Stimulated activated CD4-positive, alpha-beta T cell treated with anti-CD3 and anti-CD28 coated beads, Interleukin-12 subunit alpha, Interleukin-12 subunit beta, amount 100 ng/mL, for 48 hours (primary cell): ENCODE data around the gene CACNA1A.
A peak's percentile ranks its signal among the peaks of the same experiment; 100 is the strongest.

ENCODE experiments used
- DNase-seq, 3 donors: peaks; one replicate each; pipeline ENCODE4 v3.0.0-alpha.2; 2020; ENCODE audit warnings: low read depth in 2 of 3, low spot score in 1 of 3

Gene CACNA1A

DNA sequence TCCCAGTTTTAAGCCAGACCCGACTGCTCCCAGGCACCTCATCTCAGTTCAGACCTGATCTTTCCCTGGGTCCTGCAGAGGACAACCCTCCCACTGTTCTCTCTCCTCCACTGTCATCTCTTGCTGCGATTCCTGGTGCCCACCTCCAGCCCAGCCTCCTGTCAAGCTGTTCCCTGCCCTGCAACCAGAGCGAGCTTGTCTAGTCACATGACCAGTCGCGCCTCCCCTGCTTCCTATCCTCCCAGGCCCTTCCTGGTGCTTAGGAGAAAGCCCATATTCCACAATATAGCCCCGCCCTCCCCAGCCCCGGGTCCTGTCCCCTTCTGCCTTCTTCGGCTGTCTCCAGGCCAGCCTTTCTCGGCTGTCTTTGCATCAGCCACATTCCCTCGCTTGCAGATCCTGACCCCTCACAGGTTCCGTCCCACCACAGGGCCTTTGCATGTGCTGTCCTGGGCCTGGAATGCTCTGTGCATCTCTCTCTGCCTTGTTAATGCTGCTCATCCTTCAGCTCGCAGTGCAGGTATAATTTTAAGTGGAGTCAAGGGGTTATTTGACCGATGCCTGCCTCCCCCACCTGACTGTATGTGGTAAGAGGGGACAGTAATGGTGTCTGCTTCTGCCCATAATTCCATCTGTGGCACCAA, 267.3 kb downstream of the CACNA1A start:
- no peak for DNase-seq

DNA sequence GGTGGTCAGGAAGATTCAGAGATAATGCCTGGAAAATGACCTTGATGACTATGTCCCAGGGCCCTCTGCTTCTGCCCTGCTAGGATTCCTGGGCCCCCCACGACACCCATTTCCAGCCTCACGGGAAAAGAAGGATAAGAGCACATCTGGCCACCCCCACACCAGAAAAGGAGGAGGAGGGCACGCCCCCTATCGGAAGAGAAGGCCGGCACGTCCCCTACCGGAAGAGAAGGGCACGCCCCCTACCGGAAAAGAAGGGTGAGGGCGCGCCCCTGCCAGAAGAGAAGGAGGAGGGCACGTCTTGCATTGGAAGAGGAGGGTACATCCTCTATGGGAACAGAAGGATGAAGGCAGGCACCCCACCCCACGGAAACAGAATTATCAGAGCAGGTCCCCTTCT, 271.8 kb downstream of the CACNA1A start:
- DNase-seq, result peak; percentile 32 to 55 (median 55)

DNA sequence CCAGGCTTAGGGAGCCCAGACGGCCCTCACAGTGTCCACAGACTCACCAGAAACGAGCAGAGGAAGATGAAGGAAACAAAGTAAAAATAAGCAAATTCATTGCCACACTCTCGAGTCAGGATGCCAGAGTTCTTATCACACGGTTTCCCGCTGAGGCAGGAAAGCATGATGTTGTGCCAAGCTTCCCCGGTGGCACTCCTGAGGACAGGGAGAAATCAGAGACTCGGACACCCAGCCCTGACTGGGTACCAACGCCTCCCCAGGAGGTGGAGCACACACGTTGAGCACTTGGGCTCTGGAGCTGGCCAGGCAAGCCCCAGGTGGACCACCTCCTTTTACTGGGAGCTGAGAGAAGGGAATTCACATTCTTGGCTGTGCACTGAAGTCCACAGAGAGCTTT, 274.6 kb downstream of the CACNA1A start:
- DNase-seq, result no peak

DNA sequence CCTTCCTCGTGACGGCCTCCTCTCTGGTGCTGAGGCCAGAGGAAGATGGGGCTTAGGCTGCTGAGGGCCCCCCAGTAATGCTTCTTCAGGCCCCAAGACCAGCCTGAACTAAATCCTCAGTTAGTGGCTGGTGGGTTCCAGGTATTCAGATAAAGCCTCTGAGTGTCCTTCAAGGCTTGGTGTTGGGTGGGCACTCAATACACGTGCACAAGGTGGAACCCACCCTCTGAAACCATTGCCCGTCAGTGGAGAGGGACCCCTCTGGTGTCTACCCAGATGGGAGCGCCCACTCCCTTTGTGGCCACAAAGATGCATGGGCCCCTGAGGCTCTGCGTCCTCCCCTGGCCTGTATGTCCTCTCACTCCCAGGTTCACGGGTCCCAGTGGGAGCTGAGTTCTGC, 277.0 kb downstream of the CACNA1A start:
- DNase-seq, result no peak

DNA sequence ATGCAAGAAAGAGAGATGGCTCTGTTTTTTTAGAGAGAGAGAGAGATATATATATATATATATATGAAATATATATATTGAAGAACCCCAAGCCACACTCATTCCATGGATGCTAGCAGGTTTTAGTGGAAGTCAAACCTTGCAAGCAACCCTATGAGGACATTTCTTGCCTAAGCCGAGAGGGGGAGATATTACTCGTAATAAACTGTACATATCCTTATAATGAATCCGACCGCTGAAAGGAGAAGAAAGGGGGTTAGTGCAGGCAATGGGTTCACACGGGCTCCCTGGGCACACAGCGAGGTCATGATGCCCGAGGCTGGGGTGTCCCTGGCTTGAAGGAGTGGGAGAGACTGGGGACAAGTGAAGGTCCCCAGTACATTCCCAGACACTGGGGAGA, 277.7 kb downstream of the CACNA1A start:
- DNase-seq, result no peak

DNA sequence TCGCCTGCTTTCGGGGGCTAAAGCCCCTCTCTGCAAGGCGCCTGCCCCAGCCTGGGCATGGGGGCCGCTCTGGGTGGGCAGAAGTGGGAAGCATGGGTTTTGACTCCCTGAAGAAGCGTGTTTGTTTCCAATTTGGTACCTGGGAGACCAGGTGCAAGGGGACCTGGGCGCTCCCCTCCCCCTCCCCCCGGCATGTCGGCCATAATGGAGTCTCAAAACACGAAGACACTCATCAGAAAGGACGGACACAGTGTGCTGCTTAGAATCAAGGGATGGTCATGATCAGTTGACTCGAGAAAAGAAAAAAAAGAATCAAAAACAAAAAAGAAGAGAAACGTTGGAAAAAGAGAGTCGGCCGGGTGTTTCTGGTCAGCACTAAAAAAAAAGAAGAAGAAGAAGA, 279.3 kb downstream of the CACNA1A start:
- no peak for DNase-seq

DNA sequence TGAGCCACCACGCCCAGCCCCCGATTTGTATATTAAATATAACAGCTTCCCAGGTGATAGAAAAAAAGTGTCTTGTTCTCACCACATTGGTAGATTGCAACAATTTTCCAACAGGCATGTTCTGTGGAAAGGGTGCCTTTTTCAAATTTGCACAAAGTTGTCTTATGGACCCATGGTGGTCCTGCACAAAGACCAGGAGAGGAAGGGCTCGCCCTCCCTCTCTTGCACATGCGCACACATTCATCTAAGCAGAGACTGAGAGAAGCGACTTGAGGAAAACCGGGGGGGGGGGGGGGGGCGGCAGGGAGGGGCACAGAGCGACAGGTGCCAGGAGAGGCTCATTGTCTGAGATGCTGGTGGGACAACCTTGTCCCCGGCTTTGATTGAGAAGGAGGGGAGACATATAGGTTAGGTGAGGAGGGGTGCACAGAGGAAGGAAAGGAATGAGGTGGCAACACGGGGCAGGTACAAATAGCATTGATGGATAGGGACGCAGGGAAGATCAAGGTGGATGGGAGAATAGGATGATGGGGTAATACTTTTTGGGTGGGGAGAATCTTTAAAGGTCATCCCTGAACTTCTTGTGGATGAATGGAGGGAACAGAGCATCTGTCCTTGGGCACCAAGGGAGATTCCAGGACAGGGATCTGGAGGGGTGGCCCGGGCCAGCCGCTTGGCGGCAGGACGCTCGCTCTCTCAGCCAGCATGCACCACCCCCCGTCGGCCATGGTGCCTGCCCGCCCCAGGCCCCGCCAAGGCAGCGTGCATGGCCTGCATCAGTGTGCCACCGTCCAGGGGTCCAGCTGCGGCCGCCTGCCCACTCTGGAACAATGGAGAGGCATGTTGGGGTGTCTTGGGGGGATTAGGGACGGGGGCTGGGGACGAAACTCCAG, 280.1 kb downstream of the CACNA1A start:
- DNase-seq, result no peak

DNA sequence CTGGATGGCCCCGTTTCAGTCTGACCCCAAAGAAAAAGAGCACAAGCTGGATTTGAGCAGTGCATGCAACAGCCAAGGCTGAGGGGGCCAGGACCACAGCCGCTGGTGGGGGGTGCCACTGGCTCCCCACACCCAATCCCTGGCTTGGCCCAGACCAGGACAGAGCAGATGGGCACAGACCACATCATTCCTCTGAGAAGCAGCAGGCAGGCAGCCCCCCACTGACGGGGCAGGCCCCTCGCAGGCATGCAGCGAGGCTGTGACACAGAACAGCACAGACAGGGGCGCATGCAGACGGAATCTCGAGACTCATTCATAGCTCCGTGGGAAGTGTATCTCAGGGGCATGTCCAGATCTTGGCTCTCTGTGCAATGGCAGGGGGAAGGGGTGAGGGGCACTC, 281.2 kb downstream of the CACNA1A start:
- no peak for DNase-seq

DNA sequence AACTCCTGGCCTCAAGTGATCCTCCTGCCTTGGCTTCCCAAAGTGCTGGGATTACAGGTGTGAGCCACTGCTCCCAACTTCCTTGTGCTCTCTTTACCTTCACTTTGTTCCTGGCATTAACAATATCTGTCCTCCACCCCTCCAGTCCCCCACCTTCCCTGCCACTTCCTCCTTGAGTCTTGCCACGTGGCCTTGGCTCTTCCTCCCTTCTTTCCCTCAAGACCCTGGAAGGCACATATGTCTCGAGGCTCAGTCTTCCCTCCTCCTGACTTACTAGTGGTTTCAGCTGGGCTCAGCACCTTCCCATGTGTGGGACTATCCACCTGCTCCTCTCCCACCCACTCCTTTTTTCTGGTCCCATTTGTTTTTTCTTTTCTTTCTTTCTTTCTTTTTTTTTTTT, 285.4 kb downstream of the CACNA1A start:
- no peak for DNase-seq

DNA sequence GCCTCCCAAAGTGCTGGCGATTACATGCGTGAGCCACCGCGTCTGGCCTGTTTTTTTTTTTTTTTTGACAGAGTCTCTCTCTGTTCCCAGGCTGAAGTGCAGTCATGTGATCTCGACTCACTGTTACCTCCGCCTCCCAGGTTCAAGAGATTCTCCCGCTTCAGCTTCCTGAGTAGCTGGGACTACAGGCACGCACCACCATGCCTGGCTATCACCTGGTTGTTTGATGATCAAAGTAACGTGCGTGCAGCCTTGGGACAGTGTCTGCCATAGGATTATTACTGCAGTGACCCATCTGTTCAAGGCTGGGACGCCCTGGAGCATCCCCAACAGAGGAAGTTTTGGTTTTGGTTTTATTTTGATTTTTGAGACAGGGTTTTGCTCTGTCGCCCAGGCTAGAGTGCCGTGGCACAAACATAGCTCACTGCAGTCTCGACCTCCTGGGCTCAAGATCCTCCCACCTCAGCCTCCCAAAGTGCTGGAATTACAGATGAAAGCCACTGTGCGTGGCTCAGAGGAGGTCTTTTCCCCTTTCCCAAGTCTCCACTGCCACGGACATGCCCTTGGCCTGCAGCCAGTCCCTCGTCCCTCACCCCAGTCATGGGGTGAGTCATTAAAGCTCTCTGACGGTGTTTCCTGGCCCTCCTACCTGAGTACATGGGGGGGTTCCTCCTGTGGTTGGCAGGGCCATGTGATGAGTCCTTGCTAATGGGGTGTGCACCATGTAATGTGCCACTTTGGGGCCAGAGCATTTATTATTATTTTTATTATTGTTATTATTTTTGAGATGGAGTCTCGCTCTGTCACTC, 290.5 kb downstream of the CACNA1A start:
- no peak for DNase-seq

DNA sequence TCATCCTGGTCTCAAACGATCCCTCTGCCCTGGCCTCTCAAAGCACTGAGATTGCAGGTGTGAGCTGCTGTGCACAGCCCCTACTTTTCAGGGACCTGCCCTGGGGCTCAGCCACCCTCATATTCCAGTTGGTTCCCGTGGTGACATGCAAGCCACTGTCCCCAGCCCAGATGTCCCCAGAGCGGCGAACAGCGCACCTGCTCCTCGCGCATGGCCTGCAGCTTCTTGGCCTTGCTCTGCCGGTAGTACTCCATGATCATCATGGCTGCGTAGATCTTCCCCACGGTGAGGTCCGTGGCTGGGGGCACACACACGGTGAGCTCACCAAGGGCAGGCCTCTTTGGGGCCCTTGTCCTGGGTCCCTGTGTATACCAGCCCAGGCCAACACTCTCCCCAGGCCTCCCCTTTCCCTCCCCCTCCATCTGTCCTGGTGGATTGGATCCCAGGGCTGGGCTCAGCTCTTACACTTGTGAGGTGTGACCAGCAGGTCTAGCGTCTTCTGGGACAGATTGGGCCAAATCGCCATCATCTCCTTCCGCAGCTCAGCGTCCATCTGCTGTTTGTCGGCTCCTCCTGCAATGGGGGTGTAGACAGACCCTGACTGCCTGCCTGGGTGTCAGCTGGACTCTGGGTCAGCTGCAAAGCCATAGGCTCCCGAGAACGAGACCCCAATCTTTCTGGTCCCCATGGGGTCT, 292.1 kb downstream of the CACNA1A start:
- no peak for DNase-seq

DNA sequence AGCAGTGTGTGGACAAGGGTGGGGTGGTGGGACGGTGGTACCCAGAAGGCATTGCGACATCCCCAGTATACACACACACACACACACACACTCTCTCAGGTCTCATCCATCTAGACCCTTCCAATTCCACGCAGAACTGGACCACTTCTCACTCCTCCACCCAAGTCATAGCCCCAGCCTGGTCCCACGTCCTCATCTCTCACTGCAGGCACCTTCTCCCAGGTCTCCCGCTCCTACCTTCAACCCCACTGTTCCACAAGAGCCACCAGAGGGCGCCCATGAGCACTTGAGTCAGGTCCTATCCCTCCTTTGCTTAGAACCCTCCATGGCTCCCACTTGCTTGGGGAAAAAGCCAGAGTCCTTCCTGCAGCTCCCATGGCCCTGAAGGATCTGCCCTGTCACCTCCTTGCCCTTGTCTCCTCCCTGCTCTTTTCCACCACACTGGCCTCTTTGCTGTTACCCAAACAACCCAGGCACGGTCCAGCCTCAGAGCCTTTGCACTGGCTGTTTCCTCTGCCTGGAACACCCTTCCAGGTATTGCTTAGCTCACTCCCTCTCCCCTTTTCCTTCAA, 293.4 kb downstream of the CACNA1A start:
- DNase-seq, result peak; percentile 72 to 76 (median 73)

DNA sequence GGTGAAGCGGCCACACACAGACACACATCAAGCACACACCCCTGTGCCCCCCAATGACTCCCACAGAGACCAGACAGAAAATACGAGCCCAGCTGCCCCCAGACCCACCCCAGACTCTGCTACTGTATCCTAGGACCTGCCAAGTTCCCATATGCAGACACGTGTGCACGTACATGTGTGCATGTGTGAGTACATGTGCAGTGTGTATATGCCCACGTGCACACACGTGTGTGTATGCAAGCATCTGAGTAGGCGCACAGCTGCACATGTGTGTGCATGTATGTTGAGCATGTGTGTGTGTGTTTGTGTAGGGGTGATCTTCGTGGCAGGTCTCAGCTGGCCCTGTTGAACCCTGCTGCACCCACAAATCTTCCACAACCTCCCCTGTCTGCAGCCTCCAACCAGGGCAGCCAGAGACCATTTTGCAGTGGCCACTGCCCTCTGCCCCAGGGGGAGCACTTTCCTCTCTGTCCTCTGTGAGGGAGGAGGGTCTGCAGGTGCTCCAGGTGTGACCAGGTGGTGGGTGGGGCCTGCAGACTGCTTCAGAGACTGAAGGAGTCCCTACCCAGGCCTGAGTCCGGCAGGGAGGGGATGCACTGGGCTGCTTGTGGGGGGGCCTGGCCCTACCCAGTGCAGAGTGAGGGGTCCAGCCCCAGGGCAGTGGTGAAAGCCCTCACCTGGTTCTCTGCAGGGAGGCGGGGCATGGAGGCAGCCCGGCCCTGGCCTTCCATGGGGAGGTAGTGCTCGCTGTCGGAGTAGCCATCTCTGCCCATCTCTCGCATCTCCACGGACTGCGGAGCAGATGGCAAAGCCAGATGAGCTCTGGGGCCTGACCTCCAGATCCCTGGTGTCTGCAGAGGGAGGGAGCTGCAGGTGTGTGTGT, 294.6 kb downstream of the CACNA1A start:
- no peak for DNase-seq

DNA sequence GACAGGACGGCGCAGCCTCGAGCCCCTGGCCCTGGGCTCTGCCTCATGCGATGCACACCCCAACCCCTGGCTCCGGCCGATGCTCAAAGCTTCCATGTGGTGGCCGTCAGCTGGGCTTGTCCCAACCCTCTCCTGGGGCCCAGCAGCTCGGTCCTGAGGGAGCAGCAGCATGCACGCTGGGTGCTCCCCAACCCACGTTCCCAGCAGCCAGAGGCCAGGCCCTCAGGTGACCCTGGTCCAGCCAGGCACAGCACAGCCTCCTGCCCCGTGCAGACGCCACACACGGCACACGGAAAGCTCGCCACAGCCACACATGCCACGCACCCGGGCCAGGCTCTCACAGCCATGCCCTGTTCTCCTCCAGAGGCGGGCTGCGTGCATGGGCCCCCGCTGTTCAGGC, 295.3 kb downstream of the CACNA1A start:
- DNase-seq, result no peak

DNA sequence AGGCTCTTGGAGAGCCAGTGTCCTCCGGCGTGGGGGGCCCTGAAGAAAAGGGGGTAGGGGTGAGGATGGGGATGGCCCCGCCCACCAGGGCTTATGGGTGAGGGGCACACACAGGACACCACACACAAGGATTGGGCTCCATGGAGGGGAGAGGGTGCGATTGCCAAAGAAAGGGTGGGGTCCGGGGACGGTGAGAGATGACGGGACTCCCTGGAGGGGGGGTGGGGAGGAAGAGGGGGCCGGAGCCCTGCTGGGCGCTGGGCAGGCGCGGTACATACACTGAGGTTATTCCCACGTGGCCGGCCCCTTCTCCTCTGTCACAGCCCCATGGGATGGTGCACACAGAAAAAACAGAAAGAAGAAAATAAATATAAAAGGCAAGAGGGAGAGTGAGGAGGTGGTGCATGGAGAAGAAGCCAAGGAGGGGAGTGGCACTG, 295.9 kb downstream of the CACNA1A start:
- DNase-seq, result no peak

DNA sequence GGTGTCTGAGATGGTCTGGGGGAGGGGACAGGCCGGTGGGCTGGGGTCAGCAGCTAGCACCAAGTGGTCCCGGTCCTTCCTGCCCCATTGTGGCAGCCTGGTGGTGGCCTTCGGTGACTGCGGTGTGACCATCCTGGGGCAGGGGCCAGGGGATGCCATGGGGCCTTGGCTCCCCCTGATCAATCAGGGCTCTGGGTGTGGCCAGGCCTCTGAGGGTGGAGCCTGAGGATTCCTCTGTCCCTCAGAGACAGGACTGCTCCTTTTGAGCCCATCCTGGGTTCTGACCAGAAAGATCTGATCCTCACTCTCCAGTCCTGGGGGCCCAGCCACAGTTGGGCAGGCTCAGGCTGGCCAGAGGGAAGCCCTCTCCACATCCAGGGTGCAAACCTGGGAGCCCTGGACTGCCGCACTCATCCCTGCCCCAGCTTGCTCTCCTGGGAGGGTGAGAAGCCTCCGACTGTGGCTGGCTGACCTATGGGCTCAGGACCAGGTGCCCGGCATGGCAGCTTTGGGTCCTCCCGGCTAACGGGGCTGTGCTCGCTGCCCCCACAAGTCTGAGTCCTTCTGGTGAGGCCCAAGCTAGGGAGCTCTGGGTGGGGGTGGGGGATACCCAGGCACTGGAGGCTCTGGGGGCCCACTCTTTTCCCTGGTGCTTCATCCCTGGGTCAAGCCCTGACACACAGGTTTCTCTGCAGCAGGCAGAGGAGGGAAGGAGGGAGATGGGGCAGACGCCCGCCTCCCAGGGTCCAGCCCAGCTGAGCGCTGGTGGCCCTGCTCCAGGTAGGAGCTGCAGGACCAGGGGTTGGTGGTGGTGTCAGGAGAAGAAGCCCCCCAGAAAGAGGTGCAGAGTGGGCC, 296.6 kb downstream of the CACNA1A start:
- DNase-seq, result no peak

DNA sequence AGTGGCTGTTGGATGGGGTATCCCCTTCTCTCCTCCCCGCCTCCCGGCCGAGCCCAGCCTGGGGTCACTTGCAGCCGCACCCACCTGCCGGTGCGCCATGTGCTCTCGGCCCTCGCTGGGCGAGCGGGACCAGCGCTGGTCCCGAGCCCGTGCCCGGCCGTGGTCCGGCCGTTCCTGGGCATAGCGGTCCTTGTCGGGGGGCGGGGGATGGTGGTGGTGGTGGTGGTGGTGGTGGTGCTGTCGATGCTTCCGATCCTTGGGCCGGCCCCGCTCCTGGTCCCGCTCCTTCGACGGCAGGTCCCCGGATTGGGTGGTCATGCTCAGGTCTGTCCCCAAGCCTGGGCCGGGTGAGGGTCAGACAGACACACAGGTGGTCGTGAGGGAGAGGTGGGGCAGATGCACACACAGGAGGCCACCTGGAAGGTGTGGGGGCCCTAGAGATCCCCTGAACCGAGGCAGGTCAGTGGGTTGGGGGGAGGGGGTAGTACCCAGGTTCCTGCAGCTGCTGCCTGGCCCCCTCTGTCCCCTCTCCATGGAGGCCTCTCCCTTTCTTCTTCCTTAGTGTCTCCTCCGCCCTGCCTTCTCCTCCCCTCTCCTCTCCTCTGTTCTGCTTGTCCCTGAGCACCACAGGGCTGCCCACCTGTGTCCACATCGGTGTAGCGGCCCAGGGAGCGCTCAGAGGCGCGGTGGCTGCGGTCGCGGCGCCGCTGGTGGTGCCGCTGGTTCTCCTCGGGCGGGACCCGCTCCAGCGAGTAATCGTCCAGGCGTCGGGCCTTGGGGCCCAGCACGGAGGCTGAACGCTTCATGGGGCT, 297.4 kb downstream of the CACNA1A start:
- DNase-seq, result no peak
